Spleen (tissue), 7 donors: ENCODE results near the gene NTNG1.

Source experiments
- POLR2A ChIP-seq, 3 donors: fragments of 450-650 bp; IDR thresholded peaks; one replicate each; pipeline ENCODE4 v1.5.1; 2017; ENCODE audit warnings: antibody characterized with exemption in 3 of 3, mild to moderate bottlenecking in 1 of 3
- TF ChIP-seq, protein P1 (sequence below), 11 experiments: fragments of 200-600 bp in 7 of 11; fragments of 450-650 bp in 4 of 11; sonication (generic) in 4 of 11; IDR thresholded peaks in 8 of 11; conservative IDR thresholded peaks in 3 of 11; 1 replicate in 7 of 11; 2 replicates in 4 of 11; pipeline versions ENCODE4 v1.4.0 to v1.8.0; 2016 to 2021; ENCODE audit warnings: antibody characterized with exemption in 11 of 11, inconsistent platforms in 4 of 11, mild to moderate bottlenecking in 1 of 11
- donor health status: DM: no; HTN: no; CAD: no; lungs with moderate emphysema.
- donor health status: DM: no; HTN: no; CAD: no.
- donor health status: DM: no; HTN: no; CAD: no.

DNA sequence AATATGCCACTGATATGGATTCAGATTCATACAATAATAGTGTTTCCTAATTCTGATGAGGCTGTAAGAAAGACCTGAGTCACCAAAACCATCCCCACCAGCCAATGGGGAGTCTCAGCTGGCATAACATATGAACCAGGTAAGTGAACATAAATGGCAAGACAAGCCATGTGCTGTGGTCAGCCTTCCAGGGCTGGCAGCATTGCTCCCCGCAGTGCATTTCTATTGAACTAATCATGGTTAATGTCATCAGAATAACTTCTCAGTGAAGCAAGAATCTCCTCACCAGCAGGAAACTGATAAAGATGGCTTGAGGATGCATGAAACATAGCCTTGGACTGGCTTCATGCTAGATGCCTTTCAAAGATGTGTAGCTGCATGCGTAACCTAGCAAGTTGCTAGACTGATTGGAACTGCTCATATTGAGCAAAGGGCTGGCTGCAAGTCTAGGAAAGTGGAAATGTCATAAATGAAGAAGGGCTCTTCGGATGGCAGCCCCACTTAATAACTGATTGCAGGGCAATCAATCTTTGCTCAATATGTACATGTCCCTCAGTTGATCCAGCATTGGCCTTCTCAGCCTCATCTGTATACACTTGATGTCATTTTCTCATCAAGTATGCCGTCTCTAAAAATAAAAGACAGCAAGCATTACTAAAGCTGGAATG, 88.0 kb downstream of the NTNG1 start:
- TF ChIP-seq, protein P1, sequence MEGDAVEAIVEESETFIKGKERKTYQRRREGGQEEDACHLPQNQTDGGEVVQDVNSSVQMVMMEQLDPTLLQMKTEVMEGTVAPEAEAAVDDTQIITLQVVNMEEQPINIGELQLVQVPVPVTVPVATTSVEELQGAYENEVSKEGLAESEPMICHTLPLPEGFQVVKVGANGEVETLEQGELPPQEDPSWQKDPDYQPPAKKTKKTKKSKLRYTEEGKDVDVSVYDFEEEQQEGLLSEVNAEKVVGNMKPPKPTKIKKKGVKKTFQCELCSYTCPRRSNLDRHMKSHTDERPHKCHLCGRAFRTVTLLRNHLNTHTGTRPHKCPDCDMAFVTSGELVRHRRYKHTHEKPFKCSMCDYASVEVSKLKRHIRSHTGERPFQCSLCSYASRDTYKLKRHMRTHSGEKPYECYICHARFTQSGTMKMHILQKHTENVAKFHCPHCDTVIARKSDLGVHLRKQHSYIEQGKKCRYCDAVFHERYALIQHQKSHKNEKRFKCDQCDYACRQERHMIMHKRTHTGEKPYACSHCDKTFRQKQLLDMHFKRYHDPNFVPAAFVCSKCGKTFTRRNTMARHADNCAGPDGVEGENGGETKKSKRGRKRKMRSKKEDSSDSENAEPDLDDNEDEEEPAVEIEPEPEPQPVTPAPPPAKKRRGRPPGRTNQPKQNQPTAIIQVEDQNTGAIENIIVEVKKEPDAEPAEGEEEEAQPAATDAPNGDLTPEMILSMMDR (IDR thresholded peaks at IDR 0.05 in 8 of 11, conservative IDR thresholded peaks at IDR 0.05 in 3 of 11), result no peak
- no peak for TF ChIP-seq POLR2A (IDR thresholded peaks at IDR 0.05)
